MM.1S (cell line): ENCODE measurements around the gene NDUFAF8.

Experiments
- CTCF ChIP-seq: fragments of 300-600 bp; sonication (generic); IDR thresholded peaks from 2 replicates; pipeline ENCODE4 v1.5.1; 2016; ENCODE audit warnings: antibody characterized with exemption, low read length, mixed read lengths
- EZH2 ChIP-seq: fragments of 300-600 bp; sonication (generic); optimal IDR thresholded peaks from 2 replicates; pipeline ENCODE3; 2017; ENCODE audit warnings: low read depth, mild to moderate bottlenecking, antibody characterized with exemption, low read length, mixed read lengths

- TF ChIP-seq CTCF, result no peak
- TF ChIP-seq EZH2, result no peak
These were observed 36.8 kb upstream of the NDUFAF8 start for GRCh38 chr17:81202318-81202717.
